Endothelial cell of umbilical vein (primary cell): ENCODE measurements around the gene EVX2. TPM values are rescaled to one million over a fixed set of nuclear protein-coding genes. Genes with fewer than 3 reads are reported as not detected.

ENCODE experiments used
- BruUV-seq: library from RNA; stranded (reverse); fragments of 400-500 nt; replicated peaks from 2 replicates; lab custom pipeline; 2021; lab: Mats Ljungman, UMichigan
- CTCF ChIA-PET: fragments of 300-600, 350-600 bp; sonication (Branson Sonifier 250); formaldehyde crosslinking; loops from one replicate; lab custom pipeline; 2021; ENCODE audit warnings: antibody characterized with exemption, inconsistent platforms; lab: Charles Lee
- POLR2A ChIA-PET: fragments of 300-600, 350-600 bp; sonication (Branson Sonifier 250); formaldehyde crosslinking; loops from one replicate; lab custom pipeline; 2021; ENCODE audit warnings: antibody characterized with exemption, inconsistent platforms; lab: Charles Lee
- DNase-seq: peaks from one replicate; pipeline ENCODE4 v3.0.0-alpha.2; 2011; ENCODE audit warnings: low read depth, low spot score
- FAIRE-seq: peaks from 2 replicates; lab custom pipeline; 2011; peaks lifted over from hg19 to GRCh38; lab: Jason Lieb, UNC
- H2AFZ ChIP-seq: 2 replicates; pipeline ENCODE4 v1.6.0; 2012; ENCODE audit warnings: low read depth, low read length, control low read depth, inconsistent platforms
- H3K27ac ChIP-seq: 2 replicates; pipeline ENCODE4 v1.5.1; 2011; ENCODE audit warnings: low read depth, mild to moderate bottlenecking, control low read depth, low read length, moderate library complexity; ENCODE audit not compliant: insufficient read depth
- H3K27me3 ChIP-seq, 2 experiments: 2 replicates each; pipeline versions ENCODE4 v1.6.0 to v1.6.1; 2011; ENCODE audit warnings: low read length in 2 of 2, mixed read lengths in 1 of 2; ENCODE audit not compliant: control insufficient read depth in 2 of 2, insufficient read depth in 2 of 2
- H3K36me3 ChIP-seq, 2 experiments: 2 replicates in 1 of 2; 3 replicates in 1 of 2; pipeline ENCODE4 v1.5.1; 2011; ENCODE audit warnings: low read length in 2 of 2, mild to moderate bottlenecking in 1 of 2, moderate library complexity in 1 of 2; ENCODE audit not compliant: control insufficient read depth in 2 of 2, insufficient read depth in 2 of 2; ENCODE audit errors: extremely low read depth in 1 of 2
- H3K4me1 ChIP-seq: 3 replicates; pipeline ENCODE4 v1.5.1; 2011; ENCODE audit warnings: mild to moderate bottlenecking, low read length; ENCODE audit not compliant: control insufficient read depth, insufficient read depth; ENCODE audit errors: extremely low read depth
- H3K4me2 ChIP-seq: 2 replicates; pipeline ENCODE4 v1.6.1; 2011; ENCODE audit warnings: low read length, control low read depth, mixed read lengths; ENCODE audit not compliant: insufficient read depth
- H3K4me3 ChIP-seq, 3 experiments: fragments of 200-600 bp in 1 of 3; sonication (generic), shearing (Covaris generic) in 1 of 3; replicated peaks in 1 of 3; 2 replicates each; pipeline ENCODE4 v1.5.1; 2011 to 2016; ENCODE audit warnings: control low read depth in 3 of 3, low read length in 3 of 3, mild to moderate bottlenecking in 2 of 3, inconsistent platforms in 1 of 3, low read depth in 1 of 3, moderate library complexity in 1 of 3; ENCODE audit not compliant: insufficient read depth in 1 of 3
- H3K79me2 ChIP-seq: 2 replicates; pipeline ENCODE4 v1.6.0; 2012; ENCODE audit warnings: low read length, inconsistent platforms; ENCODE audit not compliant: control insufficient read depth, insufficient read depth
- H3K9ac ChIP-seq: replicated peaks from 2 replicates; pipeline ENCODE3; 2011; ENCODE audit warnings: low read length, control low read depth; ENCODE audit not compliant: insufficient read depth; ENCODE audit errors: extremely low read depth
- H3K9me1 ChIP-seq: replicated peaks from 3 replicates; pipeline ENCODE4 v1.6.0; 2011; ENCODE audit warnings: mild to moderate bottlenecking, low read length; ENCODE audit not compliant: control insufficient read depth, insufficient read depth; ENCODE audit errors: extremely low read depth
- H3K9me3 ChIP-seq: replicated peaks from 2 replicates; pipeline ENCODE4 v1.5.1; 2012; ENCODE audit warnings: low read length, inconsistent platforms; ENCODE audit not compliant: control insufficient read depth, insufficient read depth
- H4K20me1 ChIP-seq: replicated peaks from 2 replicates; pipeline ENCODE3; 2011; ENCODE audit warnings: mild to moderate bottlenecking, low read length; ENCODE audit not compliant: control insufficient read depth, insufficient read depth; ENCODE audit errors: extremely low read depth
- EZH2 ChIP-seq: IDR thresholded peaks from 2 replicates; pipeline ENCODE4 v1.6.1; 2012; ENCODE audit warnings: borderline replicate concordance, low read depth, mild to moderate bottlenecking, moderate library complexity, low read length, inconsistent platforms; ENCODE audit not compliant: severe bottlenecking
- FOS ChIP-seq: IDR thresholded peaks from 2 replicates; pipeline ENCODE4 v1.6.1; 2011; ENCODE audit warnings: mild to moderate bottlenecking, low read length, moderate library complexity, borderline replicate concordance; ENCODE audit not compliant: insufficient read depth
- GATA2 ChIP-seq: IDR thresholded peaks from 2 replicates; pipeline ENCODE4 v1.7.0; 2011; ENCODE audit warnings: low read depth, mild to moderate bottlenecking, moderate library complexity, mixed read lengths, low read length; ENCODE audit not compliant: insufficient read length, insufficient read depth
- JUN ChIP-seq: IDR thresholded peaks from 2 replicates; pipeline ENCODE4 v1.6.1; 2011; ENCODE audit warnings: borderline replicate concordance, low read depth; ENCODE audit not compliant: insufficient read length, insufficient read depth
- MYC ChIP-seq: IDR thresholded peaks from one replicate; pipeline ENCODE4 v1.6.1; 2011; ENCODE audit warnings: mild to moderate bottlenecking, low read depth, low read length
- POLR2A ChIP-seq: IDR thresholded peaks from 2 replicates; pipeline ENCODE4 v1.6.1; 2012; ENCODE audit warnings: low read depth, mild to moderate bottlenecking, control low read depth, low read length
- POLR2AphosphoS5 ChIP-seq: IDR thresholded peaks from 2 replicates; pipeline ENCODE4 v1.6.1; 2012; ENCODE audit warnings: low read depth, mild to moderate bottlenecking, control low read depth, low read length, moderate library complexity; ENCODE audit not compliant: insufficient read depth
- dilution Hi-C: fragments of 300-500 bp; cut with MboI; formaldehyde crosslinking; loops from one replicate; pipeline ENCODE4 v1.15.0; 2019; ENCODE audit warnings: low sequenced_read_pairs; ENCODE audit not compliant: extremely low pct_ligation_motif_present
- intact Hi-C: fragments of 100-400 bp; cut with micrococcal nuclease; formaldehyde crosslinking; loops from one replicate; pipeline ENCODE4 v1.10.0; 2022
- polyA plus RNA-seq, 4 experiments: library from polyadenylated mRNA; depleted of rRNA in 3 of 4; stranded (reverse) in 3 of 4; unstranded in 1 of 4; fragments of >200 nt; gene quantifications; 2 replicates each; pipeline versions ENCODE4 v1.2.1 to v1.2.3, GENCODE V29; 2011 to 2012; ENCODE audit warnings: missing spikeins in 1 of 4
- total RNA-seq: library from RNA; stranded (reverse); gene quantifications from 2 replicates; pipeline ENCODE4 v1.2.3, GENCODE V29; 2021
- TF ChIP-seq, protein P1 (sequence below), 2 donors: IDR thresholded peaks; 1 replicate in 1 of 2; 2 replicates in 1 of 2; pipeline ENCODE4 v1.5.1; 2011; ENCODE audit warnings: low read length in 2 of 2, mild to moderate bottlenecking in 2 of 2, moderate library complexity in 2 of 2, control low read depth in 1 of 2, inconsistent platforms in 1 of 2, low read depth in 1 of 2; ENCODE audit not compliant: insufficient read depth in 1 of 2; ENCODE audit errors: extremely low read depth in 1 of 2
- TF ChIP-seq, protein P2 (sequence below): IDR thresholded peaks from 2 replicates; pipeline ENCODE4 v1.6.1; 2011; ENCODE audit not compliant: insufficient read depth, insufficient read length

EVX2 gene
- total and polyA plus RNA-seq, 2 donors (not counting 3 experiments of a cell fraction or from before 2014, with no cell fraction given), result not detected

DNA sequence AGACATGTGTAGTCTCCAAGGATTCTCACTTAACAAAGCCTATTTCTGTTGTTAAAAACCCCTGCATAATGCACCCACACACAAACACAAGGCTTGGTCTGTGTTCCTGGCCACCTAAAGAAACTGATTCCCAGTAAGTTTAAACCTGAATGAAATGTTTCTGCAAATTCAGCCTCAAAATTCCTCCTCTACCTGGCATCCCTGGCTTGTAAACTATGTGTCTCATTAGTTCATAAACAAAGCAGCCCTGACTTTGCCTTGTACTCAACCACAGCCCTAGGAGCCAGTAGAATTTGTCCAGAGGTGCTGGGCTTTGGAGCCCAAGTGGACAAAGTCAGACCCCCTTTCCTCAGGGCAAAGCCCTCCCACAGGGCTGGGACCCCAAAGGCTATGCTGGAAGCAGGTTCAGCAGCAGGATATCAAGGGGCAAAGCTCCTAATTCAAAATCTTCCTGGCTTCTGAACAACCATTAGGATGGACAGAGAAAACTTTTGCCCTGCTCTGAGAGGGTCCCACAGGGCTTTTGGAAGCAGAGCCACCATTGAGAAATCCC lies 6.2 kb upstream of the EVX2 start:
- ChIA-PET POLR2A (no interaction called here), CTCF (interaction anchor here (6.1 kb wide), 1 partner anchor 401 kb away, joined by 102 read pairs; no protein-coding TSS in a partner anchor)
- no peak for DNase-seq
- Histone ChIP-seq H3K4me2 (no peak overlapping the region), H3K9ac (no peak overlapping the region), H4K20me1 (peaks cover 3% of the 10 kb centered on the region), H3K27ac (no peak overlapping the region), H3K4me3 (no peak overlapping the region), H3K36me3 (no peaks in the 10 kb centered on the region), H3K27me3 (peaks cover 87 to 98% of the 10 kb centered on the region in 2 experiments), H2AFZ (no peak overlapping the region), H3K9me1 (no peaks in the 10 kb centered on the region), H3K4me1 (no peaks in the 10 kb centered on the region), H3K9me3 (no peaks in the 10 kb centered on the region), H3K79me2 (no peaks in the 10 kb centered on the region)
- no peak for FAIRE-seq
- intact Hi-C loops, result no loop called here
- dilution Hi-C loops, result no loop called here
- BruUV-seq, result no TSS peak
- TF ChIP-seq POLR2AphosphoS5 (no peak), JUN (no peak), MYC (no peak), EZH2 (no peak)

- H2AFZ ChIP-seq, result no peak overlapping the region
- ChIA-PET CTCF (interaction anchor here (1.1 to 6.1 kb wide), 8 partner anchors 9 to 1392 kb away, joined by 4 to 102 read pairs (median 10); no protein-coding TSS in a partner anchor), POLR2A (no interaction called here)
- dilution Hi-C loops, result no loop called here
- no TSS peak for BruUV-seq
- no peak overlapping the region for H3K4me3 ChIP-seq
- H3K9me3 ChIP-seq, result no peaks in the 10 kb centered on the region
- intact Hi-C loops, result loop anchor here (1.0 kb wide), 1 partner anchor 723 kb away; no protein-coding TSS in a partner anchor
- no peaks in the 10 kb centered on the region for H3K4me1 ChIP-seq
- H3K4me2 ChIP-seq, result no peak overlapping the region
- no peak overlapping the region for H3K27ac ChIP-seq
- peaks cover 87 to 98% of the 10 kb centered on the region in 2 experiments for H3K27me3 ChIP-seq
- no peak overlapping the region for H3K9ac ChIP-seq
- FAIRE-seq (no peak), DNase-seq (no peak)
- TF ChIP-seq POLR2AphosphoS5 (no peak), EZH2 (no peak), FOS (no peak), MYC (no peak), GATA2 (no peak), POLR2A (no peak), JUN (no peak)
- TF ChIP-seq, protein P1, sequence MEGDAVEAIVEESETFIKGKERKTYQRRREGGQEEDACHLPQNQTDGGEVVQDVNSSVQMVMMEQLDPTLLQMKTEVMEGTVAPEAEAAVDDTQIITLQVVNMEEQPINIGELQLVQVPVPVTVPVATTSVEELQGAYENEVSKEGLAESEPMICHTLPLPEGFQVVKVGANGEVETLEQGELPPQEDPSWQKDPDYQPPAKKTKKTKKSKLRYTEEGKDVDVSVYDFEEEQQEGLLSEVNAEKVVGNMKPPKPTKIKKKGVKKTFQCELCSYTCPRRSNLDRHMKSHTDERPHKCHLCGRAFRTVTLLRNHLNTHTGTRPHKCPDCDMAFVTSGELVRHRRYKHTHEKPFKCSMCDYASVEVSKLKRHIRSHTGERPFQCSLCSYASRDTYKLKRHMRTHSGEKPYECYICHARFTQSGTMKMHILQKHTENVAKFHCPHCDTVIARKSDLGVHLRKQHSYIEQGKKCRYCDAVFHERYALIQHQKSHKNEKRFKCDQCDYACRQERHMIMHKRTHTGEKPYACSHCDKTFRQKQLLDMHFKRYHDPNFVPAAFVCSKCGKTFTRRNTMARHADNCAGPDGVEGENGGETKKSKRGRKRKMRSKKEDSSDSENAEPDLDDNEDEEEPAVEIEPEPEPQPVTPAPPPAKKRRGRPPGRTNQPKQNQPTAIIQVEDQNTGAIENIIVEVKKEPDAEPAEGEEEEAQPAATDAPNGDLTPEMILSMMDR (IDR thresholded peaks at IDR 0.05; ENCODE audit: extremely low read depth in 1 of 2, insufficient read depth in 1 of 2, low read depth in 1 of 2, low read length in 2 of 2), result no peak
- TF ChIP-seq, protein P2, sequence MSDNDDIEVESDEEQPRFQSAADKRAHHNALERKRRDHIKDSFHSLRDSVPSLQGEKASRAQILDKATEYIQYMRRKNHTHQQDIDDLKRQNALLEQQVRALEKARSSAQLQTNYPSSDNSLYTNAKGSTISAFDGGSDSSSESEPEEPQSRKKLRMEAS, result no peak
- H3K36me3 ChIP-seq, result no peaks in the 10 kb centered on the region
- H4K20me1 ChIP-seq, result peaks cover 3% of the 10 kb centered on the region
- H3K9me1 ChIP-seq, result no peaks in the 10 kb centered on the region
- no peaks in the 10 kb centered on the region for H3K79me2 ChIP-seq
Observed at GRCh38 chr2:176088937-176089842, 5.4 kb upstream of the EVX2 start.
